CD1c-positive myeloid dendritic cell (primary cell): Measurements from ENCODE around the gene ATL2.
"Not testable (repeated sequence)": the region's sequence is repeated elsewhere in the genome, so short reads cannot be mapped to it uniquely, and the experiment has no call there.

ENCODE experiments used
- DNase-seq: peaks from one replicate; pipeline ENCODE4 v3.0.0-alpha.2; 2016; ENCODE audit errors: extremely low spot score

The ATL2 gene

DNA sequence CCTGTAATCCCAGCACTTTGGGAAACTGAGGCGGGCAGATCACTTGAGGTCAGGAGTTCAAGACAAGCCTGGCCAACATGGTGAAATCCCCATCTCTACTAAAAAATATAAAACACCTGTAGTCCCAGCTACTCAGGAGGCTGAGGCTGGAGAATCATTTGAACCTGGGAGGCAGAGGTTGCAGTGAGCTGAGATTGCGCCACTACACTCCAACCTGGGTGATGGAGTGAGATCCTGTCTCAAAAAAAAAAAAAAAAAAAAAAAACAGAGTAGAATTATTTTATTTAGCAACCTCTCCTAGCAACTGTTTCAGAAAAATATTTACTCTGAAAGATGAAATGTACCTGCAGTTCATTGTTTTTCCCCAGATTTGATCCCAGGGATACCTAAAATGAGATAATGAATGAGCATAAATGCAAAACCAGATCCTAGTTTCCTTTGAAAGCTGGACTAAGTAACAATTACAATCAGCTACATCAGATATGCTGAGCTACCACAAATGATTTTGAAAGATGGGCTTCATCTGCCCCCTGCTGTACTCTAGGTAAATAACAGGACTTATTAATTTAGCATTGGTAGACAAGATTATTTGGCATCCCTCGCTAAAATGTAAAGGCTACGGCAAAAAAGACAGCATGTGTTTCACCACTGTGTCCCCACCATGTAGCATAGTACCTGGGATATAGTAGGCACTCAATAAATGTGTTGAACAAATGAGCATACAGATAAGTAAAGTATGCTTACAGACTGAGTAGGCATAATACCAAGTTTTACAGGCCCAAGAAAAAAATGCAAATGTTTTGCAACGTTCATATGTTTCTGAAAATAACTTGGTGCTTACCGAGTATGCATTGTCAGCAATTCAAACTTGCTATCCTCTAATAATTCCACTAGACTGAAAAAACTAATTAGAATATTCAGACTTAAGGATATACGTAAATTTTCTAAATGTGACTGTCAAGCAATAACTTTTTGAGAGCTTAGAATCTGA, 102.5 kb downstream of the ATL2 start:
- DNase-seq, result peak; percentile 87

DNA sequence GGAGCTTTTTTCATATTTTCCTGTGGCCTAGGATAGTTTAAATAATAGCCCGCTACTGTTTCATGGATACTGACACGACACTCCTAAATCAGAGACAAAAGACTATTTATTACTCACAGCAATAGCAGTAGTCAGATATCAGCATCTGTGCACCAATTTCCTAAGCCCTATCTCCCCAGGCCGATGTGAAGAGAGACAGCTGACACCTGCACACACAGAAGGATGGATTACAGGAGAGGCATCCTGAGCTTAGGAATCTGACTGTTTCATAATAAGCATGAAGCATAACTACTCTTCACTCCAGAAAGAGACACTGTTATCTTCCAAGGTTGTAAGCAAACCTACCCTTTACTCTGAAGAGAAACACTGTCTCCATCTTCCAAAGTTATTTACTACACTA, 105.4 kb downstream of the ATL2 start:
- DNase-seq, result no peak

DNA sequence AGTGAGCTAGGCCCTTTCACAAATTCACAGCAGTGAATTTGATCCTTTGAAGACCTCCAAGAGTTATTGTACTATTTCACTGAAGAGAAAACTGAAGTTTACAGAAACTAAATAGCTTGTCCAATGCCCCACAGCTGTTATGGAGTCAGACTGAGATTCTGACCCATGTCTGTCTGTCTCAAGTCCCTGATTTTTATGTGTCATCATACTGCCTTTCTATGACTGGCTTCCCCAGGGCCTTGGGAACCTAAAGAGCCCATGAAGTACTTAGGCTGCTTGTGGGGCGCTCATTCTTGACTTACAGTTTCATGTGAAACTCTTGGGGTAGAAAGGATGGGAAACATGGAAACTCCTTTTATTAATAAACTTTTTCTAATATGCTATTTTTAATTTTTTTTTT, 107.7 kb downstream of the ATL2 start:
- no peak for DNase-seq

DNA sequence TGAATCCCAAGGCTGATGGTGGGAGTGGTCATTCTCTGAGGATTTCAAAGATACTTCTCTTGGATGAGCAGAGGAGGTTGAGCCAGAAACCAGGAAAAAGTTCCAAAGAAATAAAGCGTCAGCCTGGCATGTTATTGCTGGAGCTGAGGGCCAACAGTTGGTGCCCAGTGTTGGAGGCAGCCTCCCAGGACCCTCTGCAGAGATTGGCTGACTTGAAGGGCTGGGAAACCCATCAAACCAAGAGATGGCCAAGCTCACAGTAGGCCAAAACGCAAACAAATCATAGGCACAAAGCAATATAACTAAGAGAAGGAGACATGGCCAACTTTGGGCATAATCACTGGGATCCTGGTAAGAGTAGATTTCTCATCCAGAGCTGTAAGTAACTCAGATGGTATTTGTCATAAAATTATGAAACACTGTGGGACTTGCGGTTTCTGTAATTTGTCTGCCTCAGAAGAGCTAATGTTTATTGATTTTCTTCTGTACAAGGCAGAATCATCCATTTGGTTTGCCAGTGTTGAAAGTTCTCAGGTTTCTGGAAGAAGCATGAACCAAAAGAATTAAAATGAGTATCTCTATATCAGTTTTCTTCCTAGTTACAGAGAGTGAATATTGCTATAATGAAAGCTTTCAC, 108.3 kb downstream of the ATL2 start:
- no peak for DNase-seq

DNA sequence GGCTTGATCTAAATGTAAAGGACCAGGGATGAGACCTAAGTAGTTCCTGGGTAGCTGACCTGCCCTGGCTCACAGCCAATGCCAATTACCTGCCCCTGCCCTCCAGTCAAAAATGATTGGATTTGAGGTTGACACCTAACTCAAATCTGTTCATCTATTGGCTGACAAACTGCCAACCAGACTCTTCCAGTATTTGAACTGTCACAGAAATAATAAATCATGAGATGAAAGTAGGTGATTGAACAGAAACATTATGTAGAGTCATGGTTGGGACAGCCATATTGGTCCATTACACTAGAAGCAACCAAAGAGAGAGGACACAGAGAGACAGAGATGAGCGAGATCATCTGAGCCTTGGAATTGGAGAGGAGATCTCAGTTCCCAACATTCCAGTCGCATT, 109.1 kb downstream of the ATL2 start:
- no peak for DNase-seq

DNA sequence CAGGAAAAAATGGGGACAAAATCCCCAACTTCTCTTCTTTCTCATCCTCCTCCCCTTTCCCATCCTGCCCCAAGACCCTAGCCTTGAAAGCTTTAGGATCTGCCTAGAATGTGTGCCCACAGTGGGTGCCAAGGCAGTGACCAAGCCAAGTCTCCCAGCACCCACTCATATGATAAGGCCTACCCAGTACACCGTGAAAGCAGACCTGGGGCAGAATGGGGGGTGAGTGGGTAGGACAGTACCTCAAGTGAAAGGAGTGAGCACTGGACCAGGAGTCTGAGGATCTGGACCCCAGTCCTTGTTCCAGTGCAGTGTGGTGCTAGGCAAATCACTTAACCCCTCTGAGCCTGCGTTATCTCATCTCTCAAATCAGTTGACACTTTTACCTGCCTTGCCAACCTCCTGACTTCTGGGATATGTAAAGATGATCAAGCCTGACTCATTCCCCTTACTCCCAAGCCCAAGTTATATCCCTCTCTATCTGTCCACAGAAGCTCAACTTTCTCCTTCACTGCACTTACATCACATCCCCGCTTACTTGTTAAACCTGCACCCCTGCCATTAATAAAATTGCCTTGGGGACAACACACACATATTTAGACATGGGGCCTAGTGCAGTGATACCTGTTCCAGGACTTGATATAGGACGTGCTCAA, 109.7 kb downstream of the ATL2 start:
- no peak for DNase-seq

DNA sequence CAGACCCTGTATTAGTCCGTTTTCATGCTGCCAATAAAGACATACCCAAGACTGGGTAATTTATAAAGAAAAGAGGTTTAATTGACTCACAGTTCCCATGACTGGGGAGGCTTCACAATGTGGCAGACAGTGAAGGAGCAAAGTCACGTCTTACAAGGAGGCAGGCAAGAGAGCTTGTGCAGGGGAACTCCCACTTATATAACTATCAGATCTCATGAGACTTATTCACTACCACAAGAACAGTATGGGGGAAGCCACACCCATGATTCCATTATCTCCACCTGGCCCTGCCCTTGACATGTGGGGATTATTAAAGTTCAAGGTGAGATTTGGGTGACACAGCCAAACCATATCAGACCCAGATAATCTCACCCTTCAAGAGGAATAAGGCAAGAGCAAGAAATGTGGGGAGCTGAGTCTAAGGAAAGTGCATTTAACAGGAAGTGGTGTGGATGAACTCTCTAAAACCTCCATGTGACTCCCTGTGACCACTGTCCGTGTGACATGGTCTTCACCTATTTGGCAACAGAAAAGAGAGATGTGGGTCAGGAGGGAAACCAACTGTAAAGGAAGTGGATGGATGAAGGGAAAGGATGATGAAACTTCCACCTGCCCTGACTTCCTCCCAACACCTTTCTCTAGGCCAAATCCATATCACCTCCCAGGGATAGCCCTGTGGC, 110.6 kb downstream of the ATL2 start:
- peak; percentile 23 for DNase-seq

DNA sequence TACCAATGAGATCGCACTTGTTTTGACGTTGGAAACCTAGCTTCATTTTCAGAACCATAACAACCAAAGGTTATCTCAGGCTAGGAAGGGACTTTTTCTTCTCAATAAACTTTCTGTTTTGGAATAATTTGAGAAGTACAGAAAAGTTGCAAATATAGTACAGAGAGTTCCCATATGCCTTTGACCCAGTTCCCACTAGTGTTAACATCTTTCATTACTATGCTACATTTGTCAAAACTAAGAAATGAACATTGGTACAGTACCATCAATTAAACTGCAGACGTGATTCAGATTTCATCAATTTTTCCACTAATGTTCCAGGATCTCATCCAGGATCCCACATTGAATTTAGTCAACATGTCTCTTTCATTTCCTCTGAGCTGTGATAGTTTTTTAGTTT, 111.6 kb downstream of the ATL2 start:
- DNase-seq, result no peak

DNA sequence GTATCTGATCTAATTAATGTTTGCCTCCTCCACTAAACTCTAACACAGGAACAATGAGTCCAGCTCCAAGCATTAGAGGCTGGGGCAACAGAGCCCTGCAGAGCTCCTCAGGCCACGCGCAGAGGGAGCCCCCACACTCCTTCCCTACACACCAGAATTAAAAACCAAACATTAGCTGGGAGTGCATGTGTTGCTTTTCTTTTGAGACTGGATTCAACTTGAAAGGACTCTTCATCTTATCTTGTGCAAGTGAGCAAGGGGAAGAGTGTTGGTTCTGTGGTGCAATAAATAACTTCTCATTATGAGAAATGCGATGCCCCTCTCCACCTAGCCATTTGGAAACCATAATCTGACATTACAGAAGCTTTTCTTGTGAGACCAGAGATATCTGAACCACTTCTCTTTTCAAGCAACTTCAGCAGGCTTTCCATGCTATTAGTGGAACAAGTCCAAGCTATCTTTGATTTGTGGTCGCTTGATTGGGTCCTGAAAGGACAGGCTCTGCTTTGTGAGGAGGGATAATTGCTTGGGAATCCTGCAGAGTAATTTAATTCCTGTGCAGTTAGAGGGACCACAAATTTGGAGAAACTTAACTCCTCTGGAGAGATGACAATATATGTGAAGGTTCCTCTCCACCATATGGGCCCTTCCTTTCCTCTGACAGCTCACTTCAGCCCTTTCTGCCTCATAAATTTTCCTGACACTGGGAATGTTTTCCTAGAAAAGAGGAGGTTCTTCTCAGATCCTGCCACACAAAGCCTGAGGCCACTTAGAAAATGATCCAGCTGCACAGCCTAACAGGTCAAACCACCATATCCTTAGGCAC, 112.5 kb downstream of the ATL2 start:
- DNase-seq, result peak; percentile 49

DNA sequence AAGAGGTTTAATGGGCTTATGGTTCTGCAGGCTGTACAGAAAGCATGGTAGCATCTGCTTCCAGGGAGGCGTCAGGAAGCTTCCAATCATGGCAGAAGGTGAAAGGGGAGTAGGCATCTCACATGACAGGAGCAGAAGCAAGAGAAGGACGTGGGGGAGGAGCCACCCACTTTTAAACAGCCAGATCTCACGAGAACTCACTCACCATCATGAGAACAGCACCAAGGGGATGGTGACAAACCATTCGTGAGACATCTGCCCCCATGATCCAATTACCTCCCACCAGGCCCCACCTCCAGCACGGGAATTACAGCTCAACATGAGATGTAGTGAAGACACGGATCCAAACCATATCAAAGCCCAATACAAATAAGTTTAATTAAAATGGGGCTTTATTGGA, 113.8 kb downstream of the ATL2 start:
- DNase-seq, result no peak

DNA sequence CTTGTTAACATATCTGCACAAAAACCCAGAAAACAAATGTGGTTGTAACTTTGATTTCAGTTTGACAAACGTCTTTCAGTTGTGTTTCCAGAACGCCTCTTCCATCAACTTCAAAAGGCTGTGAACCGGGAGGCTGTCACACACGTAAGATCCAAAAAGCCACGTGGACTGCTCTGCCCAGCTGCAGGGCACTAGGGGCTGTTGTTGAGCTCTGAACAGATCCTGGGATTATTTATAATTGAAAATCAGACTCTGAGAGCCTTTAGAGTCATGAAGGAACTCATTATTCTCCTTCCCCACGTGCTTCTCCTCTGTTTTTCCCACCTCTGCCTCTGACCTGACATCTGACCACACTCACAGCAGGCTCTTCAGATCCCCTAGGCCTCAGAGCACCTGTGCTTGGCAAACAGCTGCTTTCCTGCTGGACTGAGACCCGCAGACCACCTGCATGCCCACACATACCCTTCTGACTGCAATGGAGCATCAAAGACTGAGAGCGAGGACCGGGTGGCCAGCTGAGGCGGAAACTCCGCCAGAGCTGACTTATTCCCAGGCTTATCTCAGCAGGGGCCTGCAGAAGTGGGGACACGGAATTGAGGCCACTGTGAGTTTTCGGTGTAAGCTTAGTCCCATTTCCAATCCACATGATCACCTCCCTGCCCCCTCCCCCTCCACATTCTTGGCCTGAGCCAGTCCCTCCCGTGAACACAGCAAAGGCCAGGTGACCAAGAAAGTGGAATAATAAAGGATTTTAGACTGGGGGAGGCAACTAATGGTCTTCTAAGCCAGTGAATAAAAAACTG, 114.8 kb downstream of the ATL2 start:
- DNase-seq, result no peak

DNA sequence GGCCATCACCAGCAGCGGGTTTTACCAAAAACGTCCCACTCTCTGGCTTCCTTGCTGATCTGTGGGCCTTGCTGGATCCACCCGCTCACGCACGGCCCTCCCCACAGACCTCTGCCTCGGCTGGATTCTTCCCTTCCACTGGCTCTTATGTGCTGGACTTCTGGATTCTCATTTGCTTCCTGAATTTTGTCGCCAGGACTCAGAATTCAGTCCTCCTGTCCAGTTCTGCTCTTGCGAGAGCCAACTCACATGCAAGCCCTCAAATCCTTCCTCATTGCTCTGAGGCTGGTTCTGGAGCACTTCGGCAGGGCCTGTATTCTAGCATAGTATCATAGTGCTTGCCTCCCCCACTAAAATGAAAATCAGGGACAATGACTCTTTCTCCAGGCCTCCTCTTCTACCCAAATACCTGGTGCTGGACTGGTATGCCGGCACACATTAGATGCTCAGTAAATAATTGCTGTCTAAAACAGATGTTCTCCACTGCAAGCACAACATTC, 115.5 kb downstream of the ATL2 start:
- peak; percentile 51 for DNase-seq

DNA sequence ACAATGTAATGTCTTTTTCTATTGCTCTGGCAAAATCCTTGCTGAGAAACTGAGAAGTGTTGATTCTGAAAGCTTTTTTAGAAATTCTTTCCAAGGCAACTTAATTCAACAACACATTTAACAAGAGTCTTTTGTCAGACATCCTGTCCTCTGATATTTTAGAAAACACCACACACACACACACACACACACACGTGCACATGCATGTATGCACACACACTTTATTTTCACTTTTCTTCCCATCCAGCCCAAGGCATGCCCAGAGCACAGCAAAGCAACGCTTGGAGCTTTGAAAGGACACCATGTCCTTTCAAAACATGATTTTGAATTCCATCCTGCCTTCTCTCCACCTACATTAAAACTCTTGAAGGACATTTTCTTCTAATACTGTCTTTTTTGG, 116.1 kb downstream of the ATL2 start:
- no peak for DNase-seq

DNA sequence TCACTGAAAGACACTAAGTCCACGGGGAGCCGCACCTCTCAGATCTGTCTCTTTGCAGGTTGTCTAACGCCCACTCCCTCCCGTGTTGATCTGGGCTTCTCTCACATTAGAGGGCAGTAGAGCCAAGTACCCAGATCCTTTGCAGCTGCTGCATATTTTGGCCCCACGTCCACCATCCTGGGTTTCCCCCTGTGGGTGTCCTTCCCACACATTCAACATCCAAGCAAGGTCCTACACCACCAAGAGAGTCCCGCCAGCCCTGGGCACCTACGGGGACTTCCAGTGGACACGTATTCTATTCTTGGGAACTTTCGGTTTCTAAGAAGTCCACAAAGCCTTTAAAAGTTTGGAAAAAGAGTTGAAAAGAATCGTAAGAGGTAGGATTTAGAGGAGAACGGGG, 116.6 kb downstream of the ATL2 start:
- peak; percentile 35 for DNase-seq

DNA sequence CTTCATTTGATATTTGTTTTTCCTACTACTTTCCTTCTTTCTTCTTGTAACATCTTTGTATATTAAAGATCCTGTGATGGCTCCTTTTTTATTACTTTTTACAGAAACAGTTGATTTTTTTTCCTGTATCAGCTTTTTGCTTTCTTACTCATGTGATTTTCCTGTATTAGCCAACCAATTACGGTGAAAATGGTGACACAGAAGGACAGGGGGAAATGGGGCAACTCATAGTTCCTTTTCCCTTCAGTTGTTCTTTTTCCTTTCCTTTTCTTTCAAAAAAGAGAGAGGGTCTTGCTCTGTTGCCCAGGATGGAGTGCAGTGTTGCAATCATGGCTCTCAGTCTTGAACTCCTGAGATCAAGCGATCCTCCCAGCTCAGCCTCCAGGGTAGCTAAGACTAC, 117.8 kb downstream of the ATL2 start:
- peak; percentile 21 for DNase-seq

DNA sequence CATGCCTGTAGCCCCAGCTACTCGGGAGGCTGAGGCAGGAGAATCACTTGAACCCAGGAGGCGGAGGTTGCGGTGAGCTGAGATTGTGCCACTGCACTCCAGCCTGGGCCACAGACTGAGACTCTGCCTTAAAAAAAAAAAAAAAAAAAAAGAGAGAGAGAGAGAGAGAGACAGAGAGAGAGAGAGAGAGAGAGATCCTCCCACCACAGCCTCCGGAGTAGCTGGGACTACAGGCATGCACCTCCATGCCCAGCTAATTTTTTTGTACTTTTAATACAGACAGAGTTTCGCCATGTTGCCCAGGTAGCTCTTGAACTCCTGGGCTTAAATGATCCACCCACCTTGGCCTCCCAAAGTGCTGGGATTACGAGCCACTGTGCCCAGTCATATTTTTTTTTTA, 119.4 kb downstream of the ATL2 start:
- DNase-seq, result not testable (repeated sequence)

DNA sequence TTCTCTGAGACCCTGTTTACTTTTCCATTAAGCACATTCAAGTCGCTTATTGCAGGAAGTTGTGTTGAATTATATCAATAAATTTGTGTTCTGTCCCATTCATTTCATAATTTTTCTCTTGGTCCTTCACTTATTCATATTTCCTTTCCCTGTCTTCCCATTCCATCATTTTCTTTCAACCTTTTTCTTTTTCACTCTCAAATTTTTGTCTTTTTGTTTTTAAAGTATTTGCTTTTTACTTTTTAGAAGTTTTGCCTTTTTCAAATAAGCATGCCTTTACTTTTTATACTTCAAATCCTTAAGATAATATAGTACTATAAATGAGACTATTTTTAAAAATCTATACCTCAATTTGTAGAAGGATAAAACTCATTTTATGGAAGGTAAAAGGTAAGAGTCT, 120.5 kb downstream of the ATL2 start:
- DNase-seq, result no peak

DNA sequence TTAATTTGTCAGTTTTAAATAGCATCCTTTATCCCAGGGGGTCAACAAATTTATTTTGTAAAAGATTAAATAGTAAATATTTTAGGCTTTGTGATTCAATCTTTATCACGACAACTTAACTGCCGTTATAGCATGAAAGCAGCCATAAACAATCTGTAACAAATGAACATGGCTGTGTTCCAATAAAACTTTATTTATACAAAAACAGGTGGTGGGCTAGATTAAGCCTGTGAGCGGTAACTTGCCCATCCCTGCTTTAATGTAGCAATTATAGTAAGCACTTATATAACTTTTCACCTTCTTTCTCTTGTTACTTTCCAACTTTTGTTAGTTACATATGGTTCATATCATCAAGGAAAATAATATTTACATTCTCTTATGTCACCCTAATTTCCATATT, 121.9 kb downstream of the ATL2 start:
- no peak for DNase-seq

DNA sequence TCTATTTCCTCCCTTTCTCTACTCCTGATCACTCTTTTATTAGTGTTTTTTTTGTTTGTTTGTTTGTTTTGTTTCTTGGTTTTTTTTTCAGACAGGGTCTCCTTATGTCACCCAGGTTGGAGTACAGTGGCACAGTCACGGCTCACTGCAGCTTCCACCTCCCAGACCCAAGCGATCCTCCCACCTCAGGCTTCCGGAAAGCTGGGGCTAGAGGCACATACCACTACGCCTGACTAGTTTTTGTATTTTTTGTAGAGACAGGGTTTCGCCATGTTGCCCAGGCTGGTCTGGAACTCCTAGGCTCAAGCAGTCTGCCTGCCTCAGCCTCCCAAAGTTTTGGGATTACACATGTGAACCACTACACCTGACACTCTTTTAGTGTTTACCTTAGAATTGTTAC, 122.3 kb downstream of the ATL2 start:
- no peak for DNase-seq

DNA sequence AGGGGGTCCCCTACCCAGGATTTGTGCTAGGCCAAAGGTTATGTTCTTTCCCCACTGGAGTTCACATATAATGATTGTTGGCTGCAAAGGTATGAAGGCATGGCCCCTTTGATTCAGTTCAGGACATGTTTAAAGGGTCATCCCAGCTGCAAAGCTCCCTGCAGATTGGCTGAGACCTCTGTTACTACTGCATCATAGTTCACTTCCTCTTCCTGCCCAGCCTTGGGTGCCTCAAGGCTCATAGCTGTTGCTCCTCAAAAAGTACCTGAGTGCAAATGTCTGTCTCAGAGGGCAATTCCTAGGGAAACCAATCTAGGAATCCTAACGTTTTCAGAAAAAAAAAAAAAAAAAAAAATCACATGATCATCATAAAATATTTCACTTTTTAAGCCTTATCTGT, 125.1 kb downstream of the ATL2 start:
- no peak for DNase-seq
